GM19025 (cell line): ENCODE data around the gene TFR2.
A peak's percentile ranks its signal among the peaks of the same experiment; 100 is the strongest.

Experiments used
- ATAC-seq: cut with Tn5 transposase; IDR thresholded peaks from one replicate; pipeline ENCODE4 v1.9.1; 2021; ENCODE audit warnings: mild to moderate bottlenecking, low read depth, moderate library complexity; ENCODE audit not compliant: unreplicated experiment

Gene TFR2

GRCh38 chr7:100614308-100614861 is 27.0 kb downstream of the TFR2 start:
- no peak for ATAC-seq

DNA sequence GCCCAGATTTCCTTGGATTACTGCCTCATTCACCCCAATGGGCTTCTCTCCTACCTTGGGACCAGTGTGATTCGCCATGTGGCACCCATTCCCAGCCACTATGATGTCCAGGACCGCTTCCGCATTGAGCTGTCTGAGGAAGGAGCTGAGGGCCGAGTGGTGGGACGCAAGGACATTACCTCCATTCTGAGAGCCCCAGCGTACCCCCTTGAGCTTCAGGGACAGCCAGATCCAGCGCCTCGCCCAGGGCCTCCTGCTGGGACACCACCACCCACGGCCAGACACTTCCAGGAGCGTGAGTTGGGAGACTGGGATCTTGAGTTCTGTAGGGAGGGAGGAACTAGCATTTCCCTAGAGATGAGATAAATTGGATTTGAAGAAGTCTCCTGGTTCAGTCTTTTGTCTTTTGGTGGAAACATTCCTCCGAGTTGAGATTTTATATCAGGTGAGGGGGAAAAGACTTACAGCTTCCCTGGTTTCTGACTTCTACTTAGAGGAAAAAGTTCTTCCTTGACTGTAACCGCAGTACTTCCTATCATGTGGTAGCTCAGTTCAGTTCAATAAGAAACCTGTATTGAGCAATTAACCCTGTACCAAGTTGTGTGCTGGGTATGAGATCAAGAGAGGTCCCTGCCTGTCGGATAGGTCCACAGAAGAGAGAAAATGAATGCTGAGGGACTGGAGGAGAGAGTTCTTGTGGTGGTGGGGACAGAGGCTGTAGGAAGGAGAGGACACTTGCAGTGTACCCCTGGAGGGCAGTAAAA is 27.8 kb downstream of the TFR2 start:
- ATAC-seq = no peak

DNA sequence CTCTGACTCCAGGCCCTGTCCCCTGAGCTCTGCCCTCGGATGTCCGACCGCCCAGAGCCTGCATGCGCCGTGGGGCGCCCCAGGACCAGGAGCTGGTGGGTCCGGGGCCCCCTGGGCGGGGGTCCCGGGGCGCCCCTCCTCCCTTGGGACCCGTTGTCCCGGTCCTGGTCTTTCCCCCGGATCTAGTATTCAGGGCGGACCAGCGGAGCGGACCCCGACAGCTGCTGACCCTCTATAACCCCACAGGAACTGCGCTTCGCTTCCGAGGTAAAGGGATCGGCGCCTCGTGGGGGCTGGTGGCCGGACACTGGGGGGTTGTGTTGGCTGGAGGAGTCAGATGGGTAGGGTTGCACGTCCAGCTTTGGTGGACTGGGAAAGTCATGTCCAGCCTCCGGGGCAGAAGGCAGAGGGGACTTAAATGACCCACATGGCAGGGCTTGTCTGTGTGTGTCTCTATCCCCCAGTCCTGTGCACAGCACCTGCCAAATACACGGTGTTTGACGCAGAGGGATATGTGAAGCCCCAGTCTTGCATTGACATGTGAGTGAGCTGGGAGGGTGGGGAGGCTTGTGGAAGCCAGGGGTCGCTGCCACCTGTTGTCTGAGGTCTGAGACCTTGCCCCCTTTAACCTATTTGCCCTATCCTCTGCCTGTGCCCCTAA is 28.5 kb downstream of the TFR2 start:
- ATAC-seq = no peak

DNA sequence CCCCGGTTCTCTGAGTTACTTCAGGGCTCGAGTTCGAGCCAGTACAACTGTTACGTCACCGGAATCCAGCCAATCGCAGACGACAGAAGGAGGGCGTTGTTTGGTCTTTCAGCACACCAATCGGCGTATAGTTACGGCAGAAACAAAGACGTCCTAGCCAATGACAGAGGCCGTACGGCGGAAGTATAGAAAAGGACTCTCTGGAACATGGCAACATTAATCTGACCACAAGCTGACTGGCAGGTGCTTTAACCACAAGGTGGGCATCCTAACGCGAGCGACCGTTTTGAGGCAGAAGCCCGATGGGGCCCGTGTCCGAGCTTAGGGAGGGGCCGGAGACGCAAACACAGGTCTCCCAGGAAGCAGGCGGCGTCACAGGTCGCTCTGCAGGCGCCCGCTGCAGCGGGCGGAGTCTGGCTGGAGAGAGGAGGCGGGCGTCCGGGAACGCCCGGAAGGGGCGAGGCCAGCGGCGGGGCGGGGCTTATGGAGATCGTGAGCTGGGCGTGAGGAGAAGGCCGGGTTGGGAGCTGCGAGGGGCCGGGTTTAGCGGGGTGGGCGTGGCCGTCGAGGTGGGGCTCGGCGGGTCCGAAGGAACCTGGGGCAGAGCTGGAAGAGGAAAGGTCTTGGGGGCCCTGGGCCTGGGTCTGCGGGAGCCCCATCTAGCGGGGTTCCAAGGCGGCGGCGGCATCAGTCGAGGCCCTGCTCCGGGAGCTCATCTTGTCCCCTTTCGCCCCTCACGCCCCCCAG is 29.2 kb downstream of the TFR2 start, which contains the start of gene MOSPD3:
Gene MOSPD3 (plus strand): TSS at position 558 of the 747 bp plus-strand sequence. CDS start 252 bp downstream, outside the sequence.
- peak; percentile 90 for ATAC-seq

GRCh38 chr7:100609958-100610357 is 31.4 kb downstream of the TFR2 start:
- no peak for ATAC-seq

DNA sequence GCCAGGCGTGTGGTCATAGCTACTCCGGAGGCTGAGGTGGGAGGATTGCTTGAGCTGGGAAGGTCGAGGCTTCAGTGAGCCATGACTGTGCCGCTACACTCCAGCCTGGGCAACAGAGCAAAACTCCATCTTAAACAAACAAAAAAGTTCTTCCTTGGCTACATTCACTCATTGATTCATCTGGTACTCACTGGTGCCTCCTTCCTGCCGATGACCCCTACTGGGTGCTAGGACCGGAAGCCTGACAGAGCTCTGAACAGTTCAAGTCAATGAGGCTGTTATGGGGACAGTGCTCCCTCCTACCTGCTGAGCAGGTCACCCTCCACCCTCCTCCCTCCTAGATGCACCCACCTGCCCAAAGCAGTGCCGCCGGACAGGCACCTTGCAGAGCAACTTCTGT is 34.2 kb downstream of the TFR2 start:
- ATAC-seq = no peak

- ATAC-seq = no peak
These were observed 35.0 kb downstream of the TFR2 start for GRCh38 chr7:100606313-100606712.

DNA sequence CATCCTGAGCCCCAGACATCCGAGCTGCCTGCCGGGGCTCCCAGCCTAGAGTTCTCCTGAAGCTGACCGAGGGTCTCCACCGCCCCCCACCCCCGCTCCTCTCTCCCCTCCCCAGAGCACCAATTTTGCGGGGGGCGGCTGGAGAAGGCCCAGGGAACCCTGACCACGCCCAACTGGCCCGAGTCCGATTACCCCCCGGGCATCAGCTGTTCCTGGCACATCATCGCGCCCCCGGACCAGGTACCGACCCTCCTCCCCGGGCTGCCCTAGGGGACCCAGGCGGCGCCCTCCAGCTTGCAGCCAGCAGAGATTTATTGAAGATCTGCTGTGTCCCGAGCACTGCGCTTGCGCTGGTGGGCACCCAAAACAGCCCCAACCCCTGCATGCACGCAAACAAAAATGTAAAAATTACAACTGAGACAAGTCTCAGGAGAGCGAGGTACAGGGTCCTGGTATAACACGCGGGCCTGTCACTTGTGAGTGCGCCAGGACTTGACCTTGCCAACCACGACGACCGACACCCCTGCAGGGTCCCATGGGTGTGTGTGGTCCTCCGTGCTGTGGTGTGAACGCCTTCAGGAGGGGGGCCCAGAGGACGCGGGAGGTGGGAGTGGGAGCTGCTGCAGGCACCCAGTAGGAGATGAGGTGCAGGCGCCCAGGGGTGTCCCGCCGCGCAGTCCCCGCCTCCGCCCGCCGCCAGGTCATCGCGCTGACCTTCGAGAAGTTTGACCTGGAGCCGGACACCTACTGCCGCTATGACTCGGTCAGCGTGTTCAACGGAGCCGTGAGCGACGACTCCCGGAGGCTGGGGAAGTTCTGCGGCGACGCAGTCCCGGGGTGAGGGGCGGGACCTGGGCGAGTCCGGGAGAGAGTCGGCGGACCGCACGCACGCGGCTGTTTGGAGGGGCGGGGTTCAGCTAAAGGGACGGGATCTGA is 36.1 kb downstream of the TFR2 start:
- ATAC-seq = no peak

DNA sequence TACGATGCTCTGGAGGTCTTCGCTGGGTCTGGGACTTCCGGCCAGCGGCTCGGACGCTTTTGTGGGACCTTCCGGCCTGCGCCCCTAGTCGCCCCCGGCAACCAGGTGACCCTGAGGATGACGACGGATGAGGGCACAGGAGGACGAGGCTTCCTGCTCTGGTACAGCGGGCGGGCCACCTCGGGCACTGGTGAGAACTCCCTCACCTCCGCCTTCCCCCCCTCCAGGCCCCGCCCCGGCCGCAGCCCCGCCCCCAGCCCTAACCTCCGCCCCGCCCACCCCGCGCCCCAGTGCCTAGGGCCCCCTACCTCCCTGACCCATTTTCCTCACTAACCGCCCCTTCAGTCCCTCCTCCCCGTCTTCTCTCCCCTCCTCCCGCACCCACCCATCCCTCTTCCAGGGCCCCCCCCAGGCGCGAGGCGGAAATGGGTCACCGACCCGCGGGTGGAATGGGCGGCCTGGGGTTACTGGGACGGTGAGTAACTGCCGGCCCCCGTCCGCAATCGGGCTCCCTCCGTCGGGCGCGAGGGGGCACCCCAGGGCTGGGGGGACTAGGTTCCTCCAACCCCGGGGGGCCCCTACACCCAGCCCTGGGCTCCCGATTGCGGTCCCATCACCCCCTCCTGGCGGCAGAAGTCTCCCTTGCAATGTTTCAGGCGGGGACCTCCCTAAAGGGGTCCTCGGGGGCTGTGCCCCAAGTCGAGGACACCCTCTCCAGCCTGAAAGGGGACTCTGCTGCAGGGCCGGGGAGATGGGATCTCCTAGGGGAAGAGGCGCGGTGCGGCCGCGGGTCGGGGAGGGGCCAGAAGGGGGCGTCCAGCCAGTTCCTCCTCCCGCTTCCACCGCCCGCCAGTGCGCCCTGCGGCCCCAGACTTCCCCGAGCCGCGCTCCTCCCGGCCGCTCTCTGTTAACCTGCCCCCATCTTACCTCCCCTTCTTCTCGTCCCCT is 37.0 kb downstream of the TFR2 start:
- ATAC-seq = peak; percentile 51

DNA sequence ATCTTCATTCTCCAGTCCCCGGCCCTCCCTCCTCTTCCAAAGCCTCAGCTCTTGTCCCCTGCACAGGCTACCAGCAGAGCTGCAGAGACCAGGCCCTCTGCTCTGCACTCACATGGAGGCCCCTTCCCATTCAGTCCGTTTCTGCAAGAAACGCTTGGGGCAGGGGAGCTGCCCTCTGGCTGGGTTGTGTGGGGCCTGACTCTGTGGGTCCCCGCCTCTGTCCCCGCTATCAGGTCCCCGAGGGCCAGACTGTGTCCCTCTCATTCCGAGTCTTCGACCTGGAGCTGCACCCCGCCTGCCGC is 37.7 kb downstream of the TFR2 start:
- no peak for ATAC-seq

DNA sequence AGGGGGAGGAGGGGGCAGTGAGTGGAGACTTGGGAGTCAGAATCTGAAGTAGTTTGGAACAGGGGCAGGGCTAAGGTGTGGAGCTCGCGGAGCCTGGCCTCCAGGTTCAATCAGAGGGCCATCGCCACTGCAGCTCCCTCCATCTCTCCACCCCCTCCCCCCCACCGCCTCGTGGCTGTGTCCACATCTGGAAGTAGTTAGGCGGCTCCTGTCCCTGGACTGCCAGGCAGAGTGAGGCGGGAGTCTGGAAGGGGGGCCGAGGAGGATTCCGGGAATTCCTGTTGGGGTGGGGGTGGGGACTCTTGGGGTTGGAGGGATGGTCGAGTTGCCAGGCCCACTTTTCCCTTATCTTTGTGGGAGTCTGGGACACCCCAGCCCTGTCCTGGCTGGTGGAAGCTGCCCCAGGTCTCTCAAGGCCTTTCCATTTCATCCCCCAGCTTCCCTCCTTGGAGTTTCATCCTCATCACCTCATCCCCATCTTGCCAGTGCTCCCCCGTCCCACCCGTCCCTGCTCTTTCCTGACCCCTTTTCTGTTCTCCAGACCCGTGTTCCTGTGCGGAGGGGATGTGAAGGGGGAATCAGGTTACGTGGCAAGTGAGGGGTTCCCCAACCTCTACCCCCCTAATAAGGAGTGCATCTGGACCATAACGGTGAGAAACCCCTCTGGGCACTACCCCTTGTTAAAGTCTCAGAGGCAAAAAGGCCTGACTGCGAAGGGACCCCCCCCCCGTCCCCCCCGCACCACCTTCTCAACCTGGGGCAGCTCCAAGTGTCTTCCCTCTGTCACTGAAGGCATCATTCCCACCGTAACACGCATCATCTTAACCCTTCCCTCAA is 38.2 kb downstream of the TFR2 start:
- no peak for ATAC-seq

- ATAC-seq = no peak
These were observed 40.7 kb downstream of the TFR2 start for GRCh38 chr7:100600730-100601038.

DNA sequence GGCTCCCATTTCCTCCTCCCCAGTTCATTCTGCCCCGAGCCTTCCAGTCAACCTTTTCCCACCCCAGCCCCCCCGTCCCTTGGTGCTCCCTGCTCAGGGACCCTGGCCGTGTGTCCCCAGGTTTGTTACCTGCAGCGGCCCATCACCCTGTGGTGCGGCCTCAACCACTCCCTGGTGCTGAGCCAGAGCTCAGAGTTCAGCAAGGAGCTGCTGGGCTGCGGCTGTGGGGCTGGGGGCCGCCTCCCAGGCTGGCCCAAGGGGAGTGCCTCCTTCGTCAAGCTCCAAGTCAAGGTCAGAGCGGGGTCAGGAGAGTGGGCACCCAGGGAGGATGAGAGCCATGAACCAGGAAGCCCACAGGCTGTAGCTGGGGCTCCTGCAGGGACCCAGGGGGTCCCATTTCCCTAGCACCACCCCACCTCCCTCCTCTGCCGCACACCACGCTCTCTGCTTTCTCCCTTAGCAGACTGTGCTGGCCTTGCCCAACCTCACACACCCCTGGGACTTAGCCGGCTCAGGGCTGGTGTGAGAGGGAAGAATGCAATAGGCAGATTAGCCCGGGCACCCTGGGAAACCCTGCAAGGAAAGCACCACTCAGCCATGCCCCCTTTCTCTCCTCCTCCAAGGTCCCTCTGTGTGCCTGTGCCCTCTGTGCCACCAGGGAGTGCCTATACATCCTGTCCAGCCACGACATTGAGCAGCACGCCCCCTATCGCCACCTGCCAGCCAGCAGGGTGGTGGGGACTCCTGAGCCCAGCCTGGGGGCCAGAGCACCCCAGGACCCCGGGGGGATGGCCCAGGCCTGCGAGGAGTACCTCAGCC is 41.2 kb downstream of the TFR2 start:
- no peak for ATAC-seq

GRCh38 chr7:100598425-100598824 is 42.9 kb downstream of the TFR2 start:
- no peak for ATAC-seq

- no peak for ATAC-seq
These were observed 46.2 kb downstream of the TFR2 start for GRCh38 chr7:100595188-100595587.

- no peak for ATAC-seq
These were observed 49.8 kb downstream of the TFR2 start for GRCh38 chr7:100591596-100591995.

GRCh38 chr7:100590077-100590737 is 51.1 kb downstream of the TFR2 start:
- ATAC-seq = no peak
